ENCODE measurements around the gene ZNF496.

The ZNF496 gene

GRCh38 chr1:247347477-247348222 is 16.0 kb upstream of the ZNF496 start:
- Histone ChIP-seq H3K9me3 (ENCODE audit: control insufficient read depth, insufficient read depth, low read length) (peaks cover 2% of the 10 kb centered on the region; the same call in 1 of the 2 replicates), H3K4me1 (ENCODE audit: insufficient read depth, low read length) (no peaks in the 10 kb centered on the region), H3K36me3 (ENCODE audit: insufficient read depth, low read length) (no peaks in the 10 kb centered on the region), H3K9ac (ENCODE audit: low read depth, low read length) (peak overlapping the region; percentile 42; the same call in 1 of the 2 replicates)

- Histone ChIP-seq H3K36me3 (ENCODE audit: insufficient read depth, low read length) (no peaks in the 10 kb centered on the region), H3K9me3 (ENCODE audit: control insufficient read depth, insufficient read depth, low read length) (0 out of 2 replicates have a peak, but pooled peaks cover 2% of the 10 kb centered on the region), H3K9ac (ENCODE audit: low read depth, low read length) (no peak overlapping the region), H3K4me1 (ENCODE audit: insufficient read depth, low read length) (no peaks in the 10 kb centered on the region)
Observed at GRCh38 chr1:247345881-247346280, 14.2 kb upstream of the ZNF496 start.

GRCh38 chr1:247343801-247344200 is 12.1 kb upstream of the ZNF496 start:
- H3K36me3 ChIP-seq (ENCODE audit: insufficient read depth, low read length) = no peaks in the 10 kb centered on the region; the same call in 1 of the 2 replicates
- no peaks in the 10 kb centered on the region for H3K9me3 ChIP-seq (ENCODE audit: control insufficient read depth, insufficient read depth, low read length)
- H3K9ac ChIP-seq (ENCODE audit: low read depth, low read length) = no peak overlapping the region
- H3K4me1 ChIP-seq (ENCODE audit: insufficient read depth, low read length) = no peaks in the 10 kb centered on the region

- no peaks in the 10 kb centered on the region; the same call in 1 of the 2 replicates for H3K36me3 ChIP-seq (ENCODE audit: insufficient read depth, low read length)
- peaks cover 36% of the 10 kb centered on the region for H3K4me1 ChIP-seq (ENCODE audit: insufficient read depth, low read length)
- no peak overlapping the region for H3K9ac ChIP-seq (ENCODE audit: low read depth, low read length)
- H3K9me3 ChIP-seq (ENCODE audit: control insufficient read depth, insufficient read depth, low read length) = no peaks in the 10 kb centered on the region
Observed at GRCh38 chr1:247338723-247339275, 7.1 kb upstream of the ZNF496 start.

GRCh38 chr1:247337961-247338360 is 6.3 kb upstream of the ZNF496 start:
- Histone ChIP-seq H3K9me3 (ENCODE audit: control insufficient read depth, insufficient read depth, low read length) (no peaks in the 10 kb centered on the region), H3K4me1 (ENCODE audit: insufficient read depth, low read length) (peaks cover 40% of the 10 kb centered on the region), H3K9ac (ENCODE audit: low read depth, low read length) (no peak overlapping the region), H3K36me3 (ENCODE audit: insufficient read depth, low read length) (no peaks in the 10 kb centered on the region; the same call in 1 of the 2 replicates)

GRCh38 chr1:247337250-247337746 is 5.6 kb upstream of the ZNF496 start:
- H3K9ac ChIP-seq (ENCODE audit: low read depth, low read length) = no peak overlapping the region
- H3K4me1 ChIP-seq (ENCODE audit: insufficient read depth, low read length) = peaks cover 40% of the 10 kb centered on the region
- H3K9me3 ChIP-seq (ENCODE audit: control insufficient read depth, insufficient read depth, low read length) = no peaks in the 10 kb centered on the region
- H3K36me3 ChIP-seq (ENCODE audit: insufficient read depth, low read length) = no peaks in the 10 kb centered on the region; the same call in 1 of the 2 replicates

- Histone ChIP-seq H3K9me3 (ENCODE audit: control insufficient read depth, insufficient read depth, low read length) (no peaks in the 10 kb centered on the region), H3K9ac (ENCODE audit: low read depth, low read length) (no peak overlapping the region), H3K4me1 (ENCODE audit: insufficient read depth, low read length) (peaks cover 40% of the 10 kb centered on the region), H3K36me3 (ENCODE audit: insufficient read depth, low read length) (no peaks in the 10 kb centered on the region; the same call in 1 of the 2 replicates)
Observed at GRCh38 chr1:247336390-247336789, 4.7 kb upstream of the ZNF496 start.

- no peaks in the 10 kb centered on the region for H3K9me3 ChIP-seq (ENCODE audit: control insufficient read depth, insufficient read depth, low read length)
- peaks cover 40% of the 10 kb centered on the region for H3K4me1 ChIP-seq (ENCODE audit: insufficient read depth, low read length)
- peak overlapping the region; percentile 2; the same call in 1 of the 2 replicates for H3K9ac ChIP-seq (ENCODE audit: low read depth, low read length)
- H3K36me3 ChIP-seq (ENCODE audit: insufficient read depth, low read length) = no peaks in the 10 kb centered on the region; the same call in 1 of the 2 replicates
Observed at GRCh38 chr1:247335882-247336281, 4.2 kb upstream of the ZNF496 start.

GRCh38 chr1:247334378-247335133 is 2.9 kb upstream of the ZNF496 start:
- peaks cover 47% of the 10 kb centered on the region for H3K4me1 ChIP-seq (ENCODE audit: insufficient read depth, low read length)
- H3K9me3 ChIP-seq (ENCODE audit: control insufficient read depth, insufficient read depth, low read length) = no peaks in the 10 kb centered on the region
- no peak overlapping the region for H3K9ac ChIP-seq (ENCODE audit: low read depth, low read length)
- H3K36me3 ChIP-seq (ENCODE audit: insufficient read depth, low read length) = 0 out of 2 replicates have a peak, but pooled peaks cover 3% of the 10 kb centered on the region

GRCh38 chr1:247332623-247333361 is 1.1 kb upstream of the ZNF496 start:
- Histone ChIP-seq H3K36me3 (ENCODE audit: insufficient read depth, low read length) (peaks cover 13% of the 10 kb centered on the region; the same call in 1 of the 2 replicates), H3K4me1 (ENCODE audit: insufficient read depth, low read length) (peaks cover 44% of the 10 kb centered on the region), H3K9ac (ENCODE audit: low read depth, low read length) (peak overlapping the region; percentile 71), H3K9me3 (ENCODE audit: control insufficient read depth, insufficient read depth, low read length) (no peaks in the 10 kb centered on the region)

GRCh38 chr1:247332215-247332622 is 552 bp upstream of the ZNF496 start:
- Histone ChIP-seq H3K9me3 (ENCODE audit: control insufficient read depth, insufficient read depth, low read length) (no peaks in the 10 kb centered on the region), H3K4me1 (ENCODE audit: insufficient read depth, low read length) (peaks cover 38% of the 10 kb centered on the region), H3K36me3 (ENCODE audit: insufficient read depth, low read length) (peaks cover 13% of the 10 kb centered on the region), H3K9ac (ENCODE audit: low read depth, low read length) (peak overlapping the region; percentile 71)

- H3K9me3 ChIP-seq (ENCODE audit: control insufficient read depth, insufficient read depth, low read length) = no peaks in the 10 kb centered on the region
- peaks cover 28% of the 10 kb centered on the region for H3K4me1 ChIP-seq (ENCODE audit: insufficient read depth, low read length)
- H3K36me3 ChIP-seq (ENCODE audit: insufficient read depth, low read length) = peaks cover 19% of the 10 kb centered on the region
- peak overlapping the region; percentile 71 for H3K9ac ChIP-seq (ENCODE audit: low read depth, low read length)
Observed at GRCh38 chr1:247331172-247331524, 519 bp downstream of the ZNF496 start.

- H3K36me3 ChIP-seq (ENCODE audit: insufficient read depth, low read length) = peaks cover 19% of the 10 kb centered on the region
- peak overlapping the region; percentile 71 for H3K9ac ChIP-seq (ENCODE audit: low read depth, low read length)
- no peaks in the 10 kb centered on the region for H3K9me3 ChIP-seq (ENCODE audit: control insufficient read depth, insufficient read depth, low read length)
- H3K4me1 ChIP-seq (ENCODE audit: insufficient read depth, low read length) = peaks cover 26% of the 10 kb centered on the region
Observed at GRCh38 chr1:247330548-247331171, 1.0 kb downstream of the ZNF496 start.

All from ES-I3 (cell line).